DMS79 treated with DMSO at 0.1 percent for 48 hours (cell line): ENCODE data around the gene HINFP.
"Not testable (repeated sequence)": the region's sequence is repeated elsewhere in the genome, so short reads cannot be mapped to it uniquely, and the experiment has no call there.

Experiments
- DNase-seq: peaks from one replicate; lab custom pipeline; 2025; lab: John Stamatoyannopoulos, UW

HINFP gene

GRCh38 chr11:119100246-119100970, 21.0 kb upstream of the HINFP start:
- DNase-seq = peak; percentile 15

GRCh38 chr11:119100994-119101758, 20.2 kb upstream of the HINFP start:
- peak; percentile 35 for DNase-seq

- peak; percentile 99 for DNase-seq
These were observed 19.5 kb upstream of the HINFP start, which contains the start of gene DPAGT1 for GRCh38 chr11:119101759-119102423. Gene DPAGT1, minus strand, starts transcription at chr11:119101853. Its CDS starts 198 bp downstream, at chr11:119101655.

- DNase-seq = not testable (repeated sequence)
These were observed 18.2 kb upstream of the HINFP start for GRCh38 chr11:119103161-119103664.

GRCh38 chr11:119103793-119104192, 17.6 kb upstream of the HINFP start:
- peak; percentile 72 for DNase-seq

GRCh38 chr11:119106564-119107537, 14.5 kb upstream of the HINFP start, which contains the start of gene C2CD2L:
Gene C2CD2L, plus strand, starts transcription at chr11:119107344. Its CDS starts 398 bp downstream, at chr11:119107742.
- peak; percentile 88 for DNase-seq

GRCh38 chr11:119107538-119108145, 13.7 kb upstream of the HINFP start:
- no peak for DNase-seq

GRCh38 chr11:119108146-119108856, 13.1 kb upstream of the HINFP start:
- DNase-seq = peak; percentile 85

- DNase-seq = no peak
These were observed 12.5 kb upstream of the HINFP start for GRCh38 chr11:119108857-119109221.

- DNase-seq = no peak
These were observed 11.5 kb upstream of the HINFP start for GRCh38 chr11:119109843-119110242.

- no peak for DNase-seq
These were observed 10.9 kb upstream of the HINFP start for GRCh38 chr11:119110439-119110838.

- DNase-seq = no peak
These were observed 9.9 kb upstream of the HINFP start for GRCh38 chr11:119111361-119111925.

- DNase-seq = no peak
These were observed 8.9 kb upstream of the HINFP start for GRCh38 chr11:119112314-119113020.

- no peak for DNase-seq
These were observed 7.7 kb upstream of the HINFP start for GRCh38 chr11:119113716-119114115.

- DNase-seq = no peak
These were observed 7.0 kb upstream of the HINFP start for GRCh38 chr11:119114351-119114750.

GRCh38 chr11:119115484-119116234, 5.7 kb upstream of the HINFP start:
- no peak for DNase-seq

- no peak for DNase-seq
These were observed 5.2 kb upstream of the HINFP start for GRCh38 chr11:119116235-119116594.

- no peak for DNase-seq
These were observed 4.8 kb upstream of the HINFP start for GRCh38 chr11:119116601-119117000.
